HG02571 (cell line): ENCODE data around the gene ARSB.
A peak's percentile ranks its signal among the peaks of the same experiment; 100 is the strongest.
"Not testable (repeated sequence)": the region's sequence is repeated elsewhere in the genome, so short reads cannot be mapped to it uniquely, and the experiment has no call there.

Experiments used
- ATAC-seq: cut with Tn5 transposase; IDR thresholded peaks from one replicate; pipeline ENCODE4 v1.9.1; 2021; ENCODE audit warnings: mild to moderate bottlenecking, moderate library complexity; ENCODE audit not compliant: unreplicated experiment

ARSB gene

GRCh38 chr5:78997090-78997489 is 12.0 kb upstream of the ARSB start:
- ATAC-seq: no peak

GRCh38 chr5:78995521-78996007 is 10.5 kb upstream of the ARSB start:
- no peak for ATAC-seq

GRCh38 chr5:78993165-78993564 is 8.1 kb upstream of the ARSB start:
- ATAC-seq: no peak

GRCh38 chr5:78992146-78992545 is 7.0 kb upstream of the ARSB start:
- ATAC-seq: no peak

GRCh38 chr5:78989080-78989479 is 4.0 kb upstream of the ARSB start:
- ATAC-seq: no peak

GRCh38 chr5:78985725-78986223 is 664 bp upstream of the ARSB start:
- ATAC-seq: peak; percentile 38

GRCh38 chr5:78984439-78985115 is 533 bp downstream of the ARSB start:
- ATAC-seq: peak; percentile 66

GRCh38 chr5:78983601-78984438 is 1.3 kb downstream of the ARSB start:
- peak; percentile 1 for ATAC-seq

GRCh38 chr5:78983194-78983593 is 1.9 kb downstream of the ARSB start:
- ATAC-seq: not testable (repeated sequence)

GRCh38 chr5:78979909-78980308 is 5.2 kb downstream of the ARSB start:
- ATAC-seq: no peak

- no peak for ATAC-seq
Measured at GRCh38 chr5:78979117-78979742, 5.9 kb downstream of the ARSB start.

GRCh38 chr5:78975035-78975434 is 10.1 kb downstream of the ARSB start:
- no peak for ATAC-seq

GRCh38 chr5:78974601-78975000 is 10.5 kb downstream of the ARSB start:
- ATAC-seq: no peak

- ATAC-seq: no peak
Measured at GRCh38 chr5:78974011-78974410, 11.1 kb downstream of the ARSB start.

- no peak for ATAC-seq
Measured at GRCh38 chr5:78972654-78973428, 12.3 kb downstream of the ARSB start.

GRCh38 chr5:78971998-78972397 is 13.1 kb downstream of the ARSB start:
- no peak for ATAC-seq

- ATAC-seq: no peak
Measured at GRCh38 chr5:78968781-78969180, 16.3 kb downstream of the ARSB start.

- no peak for ATAC-seq
Measured at GRCh38 chr5:78964889-78965288, 20.2 kb downstream of the ARSB start.

GRCh38 chr5:78961743-78962142 is 23.4 kb downstream of the ARSB start:
- no peak for ATAC-seq

- no peak for ATAC-seq
Measured at GRCh38 chr5:78959767-78960166, 25.3 kb downstream of the ARSB start.
